GM12878 (cell line): ENCODE results near the gene ATP2A1. TPM values are rescaled to one million over a fixed set of nuclear protein-coding genes. Genes with fewer than 3 reads are reported as not detected.

Experiments
- ATAC-seq: fragments of 200-7000 bp; cut with Tn5 transposase; 3 replicates; pipeline ENCODE4 v1.9.1; 2020; ENCODE audit warnings: mild to moderate bottlenecking, moderate library complexity
- BruUV-seq: library from RNA; stranded (reverse); fragments of 400-500 nt; replicated peaks from 2 replicates; lab custom pipeline; 2021; lab: Mats Ljungman, UMichigan
- CTCF ChIA-PET: fragments of 300-600 bp; sonication (Branson Sonifier 250); formaldehyde crosslinking; extraction: SDS; loops from one replicate; lab custom pipeline; 2021; ENCODE audit warnings: inconsistent platforms; lab: Yijun Ruan, JAX
- POLR2A ChIA-PET: fragments of 350-600 bp; formaldehyde crosslinking; extraction: SDS; loops from one replicate; lab custom pipeline; 2021; ENCODE audit warnings: inconsistent platforms; lab: Charles Lee
- RAD21 ChIA-PET: fragments of 300-600 bp; sonication (Branson Sonifier 250); formaldehyde crosslinking; loops from one replicate; lab custom pipeline; 2023; ENCODE audit warnings: antibody characterized with exemption; ENCODE audit not compliant: unreplicated experiment; lab: Charles Lee
- SMC1A ChIA-PET: fragments of 300-600 bp; sonication (Branson Sonifier 250); formaldehyde crosslinking; loops from one replicate; lab custom pipeline; 2023; ENCODE audit not compliant: unreplicated experiment, uncharacterized antibody; lab: Charles Lee
- DNase-seq: peaks from one replicate; pipeline ENCODE4 v3.0.0-alpha.2; 2011; ENCODE audit warnings: low read depth, low spot score
- FAIRE-seq: peaks from 3 replicates; lab custom pipeline; 2011; peaks lifted over from hg19 to GRCh38; lab: Jason Lieb, UNC
- H2AFZ ChIP-seq: 2 replicates; pipeline ENCODE4 v1.6.0; 2011; ENCODE audit warnings: low read depth, low read length, control low read depth; ENCODE audit not compliant: control insufficient read depth
- H3K27ac ChIP-seq: 2 replicates; pipeline ENCODE4 v1.5.1; 2011; ENCODE audit warnings: control low read depth; ENCODE audit not compliant: control insufficient read depth, insufficient read depth
- H3K27me3 ChIP-seq, 2 experiments: replicated peaks in 1 of 2; 2 replicates each; pipeline versions ENCODE4 v1.6.0 to v1.6.1; 2011; ENCODE audit warnings: low read length in 1 of 2; ENCODE audit not compliant: control insufficient read depth in 2 of 2, insufficient read depth in 2 of 2
- H3K36me3 ChIP-seq, 2 experiments: 2 replicates each; pipeline ENCODE4 v1.5.1; 2011; ENCODE audit warnings: low read length in 1 of 2; ENCODE audit not compliant: control insufficient read depth in 2 of 2, insufficient read depth in 2 of 2
- H3K4me1 ChIP-seq: 2 replicates; pipeline ENCODE4 v1.6.1; 2011; ENCODE audit warnings: mild to moderate bottlenecking, low read length, moderate library complexity, mixed read lengths; ENCODE audit not compliant: control insufficient read depth, insufficient read depth
- H3K4me2 ChIP-seq: 2 replicates; pipeline ENCODE4 v1.6.0; 2011; ENCODE audit warnings: control low read depth; ENCODE audit not compliant: control insufficient read depth, insufficient read depth
- H3K4me3 ChIP-seq: fragments of 200-600 bp; sonication (generic); 2 replicates; pipeline ENCODE4 v1.5.1; 2016
- H3K79me2 ChIP-seq: 2 replicates; pipeline ENCODE4 v1.6.0; 2011; ENCODE audit warnings: low read length; ENCODE audit not compliant: control insufficient read depth, insufficient read depth
- H3K9ac ChIP-seq: 2 replicates; pipeline ENCODE4 v1.8.0; 2011; ENCODE audit warnings: low read length, control low read depth, mixed read lengths; ENCODE audit not compliant: control insufficient read depth, insufficient read depth
- H3K9me3 ChIP-seq: replicated peaks from 3 replicates; pipeline ENCODE4 v1.5.1; 2011; ENCODE audit warnings: mild to moderate bottlenecking, low read length; ENCODE audit not compliant: control insufficient read depth, insufficient read depth
- H4K20me1 ChIP-seq: 2 replicates; pipeline ENCODE4 v1.6.0; 2011; ENCODE audit not compliant: control insufficient read depth, insufficient read depth
- BHLHE40 ChIP-seq, 2 experiments: fragments of 450-650 bp in 1 of 2; IDR thresholded peaks; 2 replicates each; pipeline ENCODE4 v1.6.1; 2011 to 2017; ENCODE audit warnings: low read depth in 2 of 2, borderline replicate concordance in 1 of 2, improper control_type of control experiment in 1 of 2, low read length in 1 of 2, mild to moderate bottlenecking in 1 of 2
- BRCA1 ChIP-seq: IDR thresholded peaks from 2 replicates; pipeline ENCODE4 v1.6.1; 2011; ENCODE audit warnings: low read depth, low read length, improper control_type of control experiment
- CBFB ChIP-seq: IDR thresholded peaks from 2 replicates; pipeline ENCODE4 v1.6.1; 2016; ENCODE audit warnings: antibody characterized with exemption, low read depth
- CREM ChIP-seq: IDR thresholded peaks from 2 replicates; pipeline ENCODE4 v1.6.1; 2014; ENCODE audit warnings: antibody characterized with exemption, low read depth
- EED ChIP-seq: sonication (generic); IDR thresholded peaks from 2 replicates; pipeline ENCODE4 v1.6.1; 2016; ENCODE audit warnings: antibody characterized with exemption, low read depth
- EGR1 ChIP-seq, 2 experiments: IDR thresholded peaks; 1 replicate in 1 of 2; 2 replicates in 1 of 2; pipeline ENCODE4 v1.6.1; 2011 to 2012; ENCODE audit warnings: low read depth in 2 of 2, low read length in 2 of 2, borderline replicate concordance in 1 of 2, mild to moderate bottlenecking in 1 of 2, moderate library complexity in 1 of 2
- EP300 ChIP-seq, 2 experiments: fragments of 150-350 bp in 1 of 2; IDR thresholded peaks; 2 replicates each; pipeline ENCODE4 v1.6.1; 2011 to 2012; ENCODE audit warnings: low read depth in 2 of 2, low read length in 2 of 2, borderline replicate concordance in 1 of 2, improper control_type of control experiment in 1 of 2, inconsistent platforms in 1 of 2; ENCODE audit not compliant: control insufficient read depth in 1 of 2
- ESRRA ChIP-seq: IDR thresholded peaks from 2 replicates; pipeline ENCODE4 v1.6.1; 2012; ENCODE audit warnings: mild to moderate bottlenecking, low read length, improper control_type of control experiment
- FOXM1 ChIP-seq: IDR thresholded peaks from 2 replicates; pipeline ENCODE4 v1.6.1; 2012; ENCODE audit warnings: low read depth, mild to moderate bottlenecking, inconsistent platforms, low read length, moderate library complexity
- JUNB ChIP-seq: IDR thresholded peaks from 2 replicates; pipeline ENCODE4 v1.6.1; 2016; ENCODE audit warnings: antibody characterized with exemption, mild to moderate bottlenecking
- MTA2 ChIP-seq: fragments of 450-650 bp; IDR thresholded peaks from 2 replicates; pipeline ENCODE4 v1.6.1; 2016; ENCODE audit warnings: low read depth, mild to moderate bottlenecking, moderate library complexity
- NFYA ChIP-seq: IDR thresholded peaks from 2 replicates; pipeline ENCODE4 v1.6.1; 2011; ENCODE audit warnings: low read depth, mild to moderate bottlenecking, low read length, improper control_type of control experiment, borderline replicate concordance
- TCF12 ChIP-seq: IDR thresholded peaks from 2 replicates; pipeline ENCODE4 v1.6.1; 2011; ENCODE audit warnings: low read depth, mild to moderate bottlenecking, low read length
- ZNF217 ChIP-seq: fragments of 450-650 bp; IDR thresholded peaks from 2 replicates; pipeline ENCODE4 v1.6.1; 2017; ENCODE audit warnings: antibody characterized with exemption, mild to moderate bottlenecking
- ZSCAN29 ChIP-seq: fragments of 450-650 bp; IDR thresholded peaks from 2 replicates; pipeline ENCODE4 v1.6.1; 2017; ENCODE audit warnings: mild to moderate bottlenecking, moderate library complexity
- in situ Hi-C: fragments of 300-500 bp; cut with MboI; formaldehyde crosslinking; loops from 9 replicates; pipeline ENCODE4 v1.14.3; 2018; ENCODE audit warnings: mixed read lengths
- intact Hi-C: fragments of 100-400 bp; cut with micrococcal nuclease; formaldehyde crosslinking; loops from one replicate; pipeline ENCODE4 v1.14.2; 2022; ENCODE audit not compliant: unreplicated experiment
- polyA plus RNA-seq, 11 experiments: library from polyadenylated mRNA; depleted of rRNA in 4 of 11; unstranded in 6 of 11; stranded (reverse) in 5 of 11; fragments of >200 nt; fragmentation: Nextera tagmentation in 4 of 11; fragmentation: Illumina TruSeq in 1 of 11; extraction: Ambion mirVana in 4 of 11; extraction: Trizol in 1 of 11; gene quantifications; 1 replicate in 1 of 11; 2 replicates in 10 of 11; pipeline versions ENCODE4 v1.2.1 to v1.2.3, GENCODE V29; 2011 to 2016; ENCODE audit warnings: inconsistent platforms in 2 of 11, missing spikeins in 2 of 11, low read depth in 1 of 11
- total RNA-seq, 4 experiments: library from RNA; depleted of rRNA in 3 of 4; stranded (reverse); fragments of >200 nt in 3 of 4; fragmentation: Illumina TruSeq in 1 of 4; extraction: Trizol in 1 of 4; gene quantifications; 2 replicates each; pipeline versions ENCODE4 v1.2.1 to v1.2.3, GENCODE V29; 2013 to 2021
- TF ChIP-seq, protein P1 (sequence below): IDR thresholded peaks from 2 replicates; pipeline ENCODE4 v1.6.1; 2012; ENCODE audit warnings: mild to moderate bottlenecking, low read depth, low read length
- TF ChIP-seq, protein P2 (sequence below): IDR thresholded peaks from 2 replicates; pipeline ENCODE4 v1.6.1; 2012; ENCODE audit warnings: low read length, inconsistent platforms

ATP2A1 gene
- total and polyA plus RNA-seq, 10 of the 15 experiments (the other 5 are each of a cell fraction or from before 2014, with no cell fraction given) = 0.13 to 1.7 (median 0.88) TPM

DNA sequence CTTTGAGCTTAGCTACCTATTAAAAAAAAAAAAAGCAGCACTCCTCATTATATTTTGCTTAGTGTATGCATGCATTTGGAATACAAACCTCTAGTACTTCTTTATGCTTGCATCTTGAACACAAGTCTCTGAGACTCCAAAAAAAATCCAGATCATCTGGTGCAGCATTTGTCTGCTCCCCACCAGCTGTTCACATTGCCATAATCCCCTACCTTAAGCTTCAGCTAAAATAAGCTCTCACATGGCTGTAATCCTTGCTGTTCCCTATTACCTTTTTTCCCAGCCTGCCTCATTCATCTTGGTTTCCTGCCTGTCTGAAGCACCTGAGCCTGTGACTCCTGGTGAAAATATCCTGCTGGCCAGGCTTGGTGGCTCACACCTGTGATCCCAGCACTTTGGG lies 65.0 kb downstream of the ATP2A1 start:
- ATAC-seq = no peak
- Histone ChIP-seq H3K36me3 (no peaks in the 10 kb centered on the region), H2AFZ (no peak overlapping the region), H3K9ac (no peak overlapping the region), H3K9me3 (no peaks in the 10 kb centered on the region), H3K4me2 (no peak overlapping the region), H4K20me1 (no peaks in the 10 kb centered on the region), H3K27ac (no peak overlapping the region), H3K4me3 (no peak overlapping the region), H3K27me3 (no peaks in the 10 kb centered on the region), H3K4me1 (peaks cover 10% of the 10 kb centered on the region), H3K79me2 (no peaks in the 10 kb centered on the region)
- BruUV-seq = no TSS peak
- DNase-seq = no peak
- ChIA-PET CTCF (interaction anchor here (2.7 to 9.7 kb wide), 4 partner anchors 10 to 81 kb away, joined by 19 to 136 read pairs (median 100); partner anchors contain the start of genes CD19, RABEP2 and SH2B1), SMC1A (interaction anchor here (0.8 to 5.0 kb wide), 7 partner anchors 11 to 84 kb away, joined by 3 to 58 read pairs (median 32); partner anchors contain the start of genes CD19, RABEP2 and SH2B1), POLR2A (interaction anchor here (3.2 kb wide), 1 partner anchor 11 kb away, joined by 20 read pairs; the partner anchor contains the start of gene CD19), RAD21 (interaction anchor here (3.2 to 5.2 kb wide), 2 partner anchors 12 to 69 kb away, joined by 46 to 53 read pairs; partner anchors contain the start of gene CD19)
- in situ Hi-C loops (no loop called here), intact Hi-C loops (no loop called here)
- TF ChIP-seq BRCA1 = no peak
- no peak for TF ChIP-seq ZNF217
- TF ChIP-seq, protein P1, sequence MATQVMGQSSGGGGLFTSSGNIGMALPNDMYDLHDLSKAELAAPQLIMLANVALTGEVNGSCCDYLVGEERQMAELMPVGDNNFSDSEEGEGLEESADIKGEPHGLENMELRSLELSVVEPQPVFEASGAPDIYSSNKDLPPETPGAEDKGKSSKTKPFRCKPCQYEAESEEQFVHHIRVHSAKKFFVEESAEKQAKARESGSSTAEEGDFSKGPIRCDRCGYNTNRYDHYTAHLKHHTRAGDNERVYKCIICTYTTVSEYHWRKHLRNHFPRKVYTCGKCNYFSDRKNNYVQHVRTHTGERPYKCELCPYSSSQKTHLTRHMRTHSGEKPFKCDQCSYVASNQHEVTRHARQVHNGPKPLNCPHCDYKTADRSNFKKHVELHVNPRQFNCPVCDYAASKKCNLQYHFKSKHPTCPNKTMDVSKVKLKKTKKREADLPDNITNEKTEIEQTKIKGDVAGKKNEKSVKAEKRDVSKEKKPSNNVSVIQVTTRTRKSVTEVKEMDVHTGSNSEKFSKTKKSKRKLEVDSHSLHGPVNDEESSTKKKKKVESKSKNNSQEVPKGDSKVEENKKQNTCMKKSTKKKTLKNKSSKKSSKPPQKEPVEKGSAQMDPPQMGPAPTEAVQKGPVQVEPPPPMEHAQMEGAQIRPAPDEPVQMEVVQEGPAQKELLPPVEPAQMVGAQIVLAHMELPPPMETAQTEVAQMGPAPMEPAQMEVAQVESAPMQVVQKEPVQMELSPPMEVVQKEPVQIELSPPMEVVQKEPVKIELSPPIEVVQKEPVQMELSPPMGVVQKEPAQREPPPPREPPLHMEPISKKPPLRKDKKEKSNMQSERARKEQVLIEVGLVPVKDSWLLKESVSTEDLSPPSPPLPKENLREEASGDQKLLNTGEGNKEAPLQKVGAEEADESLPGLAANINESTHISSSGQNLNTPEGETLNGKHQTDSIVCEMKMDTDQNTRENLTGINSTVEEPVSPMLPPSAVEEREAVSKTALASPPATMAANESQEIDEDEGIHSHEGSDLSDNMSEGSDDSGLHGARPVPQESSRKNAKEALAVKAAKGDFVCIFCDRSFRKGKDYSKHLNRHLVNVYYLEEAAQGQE = no peak
- TF ChIP-seq ZSCAN29 = no peak
- no peak for TF ChIP-seq ESRRA
- no peak for TF ChIP-seq EED
- TF ChIP-seq JUNB = no peak
- TF ChIP-seq EP300 (IDR thresholded peaks at IDR 0.05; ENCODE audit: borderline replicate concordance in 1 of 2, control insufficient read depth in 1 of 2, low read depth in 2 of 2, low read length in 2 of 2) = no peak
- no peak for TF ChIP-seq NFYA
- TF ChIP-seq EGR1 (IDR thresholded peaks at IDR 0.05; ENCODE audit: borderline replicate concordance in 1 of 2, low read depth in 2 of 2, low read length in 2 of 2) = no peak
- no peak for TF ChIP-seq CBFB
- no peak for TF ChIP-seq CREM
- TF ChIP-seq TCF12 = no peak
- no peak for TF ChIP-seq MTA2
- TF ChIP-seq, protein P2, sequence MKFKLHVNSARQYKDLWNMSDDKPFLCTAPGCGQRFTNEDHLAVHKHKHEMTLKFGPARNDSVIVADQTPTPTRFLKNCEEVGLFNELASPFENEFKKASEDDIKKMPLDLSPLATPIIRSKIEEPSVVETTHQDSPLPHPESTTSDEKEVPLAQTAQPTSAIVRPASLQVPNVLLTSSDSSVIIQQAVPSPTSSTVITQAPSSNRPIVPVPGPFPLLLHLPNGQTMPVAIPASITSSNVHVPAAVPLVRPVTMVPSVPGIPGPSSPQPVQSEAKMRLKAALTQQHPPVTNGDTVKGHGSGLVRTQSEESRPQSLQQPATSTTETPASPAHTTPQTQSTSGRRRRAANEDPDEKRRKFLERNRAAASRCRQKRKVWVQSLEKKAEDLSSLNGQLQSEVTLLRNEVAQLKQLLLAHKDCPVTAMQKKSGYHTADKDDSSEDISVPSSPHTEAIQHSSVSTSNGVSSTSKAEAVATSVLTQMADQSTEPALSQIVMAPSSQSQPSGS = no peak
- TF ChIP-seq FOXM1 = no peak
- TF ChIP-seq BHLHE40 (IDR thresholded peaks at IDR 0.05; ENCODE audit: borderline replicate concordance in 1 of 2, low read depth in 2 of 2, low read length in 1 of 2) = no peak
- no peak for FAIRE-seq
